Neural progenitor cell (in vitro differentiated cells): ENCODE results near the gene SLC25A27. TPM values are rescaled to one million over a fixed set of nuclear protein-coding genes. Genes with fewer than 3 reads are reported as not detected.
A peak's percentile ranks its signal among the peaks of the same experiment; 100 is the strongest.

Source experiments
- DNase-seq: peaks from one replicate; pipeline ENCODE4 v3.0.0-alpha.2; 2016; ENCODE audit warnings: low spot score
- H2AFZ ChIP-seq: fragments of 200-600 bp; sonication (generic); replicated peaks from 2 replicates; pipeline ENCODE4 v1.6.1; 2016; ENCODE audit warnings: antibody characterized with exemption
- H3F3A ChIP-seq: fragments of 200-600 bp; sonication (generic); 2 replicates; pipeline ENCODE4 v1.6.1; 2016; ENCODE audit warnings: antibody characterized with exemption, low read depth
- H3K27ac ChIP-seq: fragments of 200-600 bp; sonication (generic); 2 replicates; pipeline ENCODE4 v1.5.1; 2016; ENCODE audit warnings: mild to moderate bottlenecking
- H3K27me3 ChIP-seq: fragments of 200-600 bp; sonication (generic); 2 replicates; pipeline ENCODE4 v1.6.1; 2016; ENCODE audit warnings: mild to moderate bottlenecking, moderate library complexity
- H3K36me3 ChIP-seq: fragments of 200-600 bp; sonication (generic); 2 replicates; pipeline ENCODE4 v1.5.1; 2016
- H3K4me1 ChIP-seq: fragments of 200-600 bp; sonication (generic); 2 replicates; pipeline ENCODE4 v1.6.1; 2016; ENCODE audit warnings: mixed run types
- H3K4me2 ChIP-seq: fragments of 200-600 bp; sonication (generic); 2 replicates; pipeline ENCODE4 v1.6.1; 2016
- H3K4me3 ChIP-seq: fragments of 200-600 bp; sonication (generic); 2 replicates; pipeline ENCODE4 v1.5.1; 2016
- H3K79me2 ChIP-seq: fragments of 200-600 bp; sonication (generic); 2 replicates; pipeline ENCODE4 v1.6.1; 2016; ENCODE audit warnings: low read depth
- H3K9ac ChIP-seq: fragments of 200-600 bp; sonication (generic); 2 replicates; pipeline ENCODE4 v1.6.1; 2016
- H3K9me3 ChIP-seq: fragments of 200-600 bp; sonication (generic); 2 replicates; pipeline ENCODE4 v1.5.1; 2016; ENCODE audit warnings: low read depth
- H4K20me1 ChIP-seq: fragments of 200-600 bp; sonication (generic); 2 replicates; pipeline ENCODE4 v1.6.1; 2016; ENCODE audit warnings: low read depth
- H3K27ac Mint-ChIP-seq: 3 replicates; pipeline ENCODE4 v1.8.0; 2021; ENCODE audit warnings: mixed read lengths
- H3K27me3 Mint-ChIP-seq: 2 replicates; pipeline ENCODE4 v1.8.0; 2022; ENCODE audit warnings: low read depth, mild to moderate bottlenecking, inconsistent platforms, moderate library complexity, mixed read lengths; ENCODE audit not compliant: insufficient read depth
- H3K36me3 Mint-ChIP-seq: 3 replicates; pipeline ENCODE4 v1.8.0; 2021; ENCODE audit warnings: mixed read lengths
- H3K4me1 Mint-ChIP-seq: 3 replicates; pipeline ENCODE4 v1.8.0; 2021; ENCODE audit warnings: mixed read lengths
- H3K4me3 Mint-ChIP-seq: 3 replicates; pipeline ENCODE4 v1.8.0; 2021; ENCODE audit warnings: mild to moderate bottlenecking, moderate library complexity, mixed read lengths
- H3K9me3 Mint-ChIP-seq: 3 replicates; pipeline ENCODE4 v1.8.0; 2020; ENCODE audit warnings: mixed read lengths
- EZH2 ChIP-seq: fragments of 200-600 bp; sonication (generic); IDR thresholded peaks from 2 replicates; pipeline ENCODE4 v1.6.1; 2017; ENCODE audit warnings: antibody characterized with exemption, mild to moderate bottlenecking, moderate library complexity
- EZH2phosphoT487 ChIP-seq: fragments of 200-600 bp; sonication (generic); IDR thresholded peaks from 2 replicates; pipeline ENCODE4 v1.6.1; 2017; ENCODE audit warnings: antibody characterized with exemption
- total RNA-seq: library from RNA; depleted of rRNA; stranded (reverse); fragments of >200 nt; gene quantifications from 2 replicates; pipeline ENCODE4 v1.2.3, GENCODE V29; 2015; ENCODE audit warnings: low replicate concordance
- TF ChIP-seq, protein P1 (sequence below): fragments of 200-600 bp; sonication (generic); IDR thresholded peaks from 2 replicates; pipeline ENCODE4 v1.5.1; 2017; ENCODE audit warnings: antibody characterized with exemption, mild to moderate bottlenecking

Gene SLC25A27
- total RNA-seq, 1 donor from 2014 or later: 47.7 TPM

DNA sequence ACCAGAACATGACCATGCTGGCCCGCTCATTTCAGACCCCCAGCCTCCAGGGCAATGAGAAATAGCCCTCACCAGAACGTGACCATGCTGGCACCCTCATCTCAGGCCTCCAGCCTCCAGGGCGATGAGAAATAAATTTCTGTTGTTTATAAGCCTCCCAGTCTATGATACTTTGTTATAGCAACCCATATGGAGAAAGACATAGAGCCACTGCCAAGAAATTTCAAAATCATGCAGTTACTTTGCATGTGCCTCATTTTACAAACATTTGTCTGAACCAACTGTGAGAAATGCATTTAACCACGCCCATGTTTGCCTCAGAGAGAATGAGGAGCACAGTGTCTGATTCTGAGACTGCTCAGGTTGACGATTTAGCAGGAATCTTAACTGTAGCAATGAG, 15.6 kb upstream of the SLC25A27 start:
- Histone ChIP-seq H3K9ac (no peak overlapping the region), H3K27me3 (no peaks in the 10 kb centered on the region), H3K36me3 (no peaks in the 10 kb centered on the region), H3K27ac (no peak overlapping the region), H3K4me3 (no peak overlapping the region), H3K9me3 (no peaks in the 10 kb centered on the region), H3K4me2 (no peak overlapping the region), H3F3A (no peaks in the 10 kb centered on the region), H3K79me2 (no peaks in the 10 kb centered on the region), H2AFZ (no peak overlapping the region), H4K20me1 (no peaks in the 10 kb centered on the region), H3K4me1 (no peaks in the 10 kb centered on the region)
- Mint-ChIP-seq H3K9me3 (no peaks in the 10 kb centered on the region), H3K4me3 (no peak overlapping the region), H3K27ac (no peak overlapping the region), H3K36me3 (no peaks in the 10 kb centered on the region), H3K27me3 (peaks cover 2% of the 10 kb centered on the region), H3K4me1 (peaks cover 6% of the 10 kb centered on the region)
- TF ChIP-seq EZH2phosphoT487 (no peak), EZH2 (no peak)
- TF ChIP-seq, protein P1, sequence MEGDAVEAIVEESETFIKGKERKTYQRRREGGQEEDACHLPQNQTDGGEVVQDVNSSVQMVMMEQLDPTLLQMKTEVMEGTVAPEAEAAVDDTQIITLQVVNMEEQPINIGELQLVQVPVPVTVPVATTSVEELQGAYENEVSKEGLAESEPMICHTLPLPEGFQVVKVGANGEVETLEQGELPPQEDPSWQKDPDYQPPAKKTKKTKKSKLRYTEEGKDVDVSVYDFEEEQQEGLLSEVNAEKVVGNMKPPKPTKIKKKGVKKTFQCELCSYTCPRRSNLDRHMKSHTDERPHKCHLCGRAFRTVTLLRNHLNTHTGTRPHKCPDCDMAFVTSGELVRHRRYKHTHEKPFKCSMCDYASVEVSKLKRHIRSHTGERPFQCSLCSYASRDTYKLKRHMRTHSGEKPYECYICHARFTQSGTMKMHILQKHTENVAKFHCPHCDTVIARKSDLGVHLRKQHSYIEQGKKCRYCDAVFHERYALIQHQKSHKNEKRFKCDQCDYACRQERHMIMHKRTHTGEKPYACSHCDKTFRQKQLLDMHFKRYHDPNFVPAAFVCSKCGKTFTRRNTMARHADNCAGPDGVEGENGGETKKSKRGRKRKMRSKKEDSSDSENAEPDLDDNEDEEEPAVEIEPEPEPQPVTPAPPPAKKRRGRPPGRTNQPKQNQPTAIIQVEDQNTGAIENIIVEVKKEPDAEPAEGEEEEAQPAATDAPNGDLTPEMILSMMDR: no peak
- no peak for DNase-seq

DNA sequence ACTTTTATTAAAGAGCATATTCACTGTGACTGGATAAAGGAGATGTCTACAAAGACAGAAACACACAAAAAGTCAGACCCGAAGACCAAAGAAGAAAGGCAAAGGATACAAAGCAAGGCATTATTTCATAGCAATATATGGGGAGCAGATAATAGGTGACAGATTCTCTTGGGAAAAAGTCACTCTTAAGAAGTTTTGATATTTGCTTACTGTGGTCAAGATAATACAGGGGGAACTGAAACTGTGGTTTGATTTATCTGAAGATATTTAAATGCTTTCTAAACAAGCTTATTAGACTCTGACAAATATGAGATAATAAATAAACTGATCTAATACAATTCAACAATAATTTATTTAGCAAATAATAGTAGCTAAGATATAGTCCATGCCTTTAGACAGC, 14.8 kb upstream of the SLC25A27 start:
- Histone ChIP-seq H3K9ac (no peak overlapping the region), H3K27me3 (no peaks in the 10 kb centered on the region), H3F3A (no peaks in the 10 kb centered on the region), H3K4me3 (no peak overlapping the region), H3K9me3 (no peaks in the 10 kb centered on the region), H3K4me2 (no peak overlapping the region), H2AFZ (no peak overlapping the region), H3K4me1 (no peaks in the 10 kb centered on the region), H3K79me2 (no peaks in the 10 kb centered on the region), H4K20me1 (no peaks in the 10 kb centered on the region), H3K27ac (no peak overlapping the region), H3K36me3 (no peaks in the 10 kb centered on the region)
- no peak overlapping the region for H3K27ac Mint-ChIP-seq
- H3K4me1 Mint-ChIP-seq: peaks cover 6% of the 10 kb centered on the region
- no peak overlapping the region for H3K4me3 Mint-ChIP-seq
- H3K27me3 Mint-ChIP-seq: peaks cover 2% of the 10 kb centered on the region
- no peak for DNase-seq
- H3K9me3 Mint-ChIP-seq: no peaks in the 10 kb centered on the region
- no peaks in the 10 kb centered on the region for H3K36me3 Mint-ChIP-seq
- TF ChIP-seq, protein P1: no peak
- no peak for TF ChIP-seq EZH2phosphoT487

DNA sequence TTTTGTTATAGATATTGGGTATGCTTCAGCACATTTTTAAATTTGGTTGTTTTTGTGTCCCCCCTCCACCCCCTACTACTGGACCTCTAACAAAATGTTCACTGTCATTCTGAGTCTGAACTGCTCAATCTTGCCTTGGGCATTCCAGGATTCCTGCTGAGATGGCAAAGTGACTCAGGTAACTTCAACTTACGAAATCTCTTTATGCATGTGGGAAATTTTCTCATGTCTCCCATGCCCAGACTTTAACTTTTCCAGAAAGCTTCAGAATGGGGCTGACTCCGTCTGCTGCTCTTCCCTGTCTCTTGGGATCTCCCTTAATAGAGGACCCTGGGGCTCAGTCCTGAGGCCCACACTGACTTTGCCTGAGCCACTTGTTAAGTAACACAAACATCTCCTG, 14.1 kb upstream of the SLC25A27 start:
- Histone ChIP-seq H3K4me1 (no peaks in the 10 kb centered on the region), H3K9me3 (no peaks in the 10 kb centered on the region), H2AFZ (no peak overlapping the region), H3K9ac (no peak overlapping the region), H3K79me2 (no peaks in the 10 kb centered on the region), H3K4me2 (no peak overlapping the region), H3K4me3 (no peak overlapping the region), H4K20me1 (no peaks in the 10 kb centered on the region), H3K27ac (no peak overlapping the region), H3K27me3 (no peaks in the 10 kb centered on the region), H3F3A (no peaks in the 10 kb centered on the region), H3K36me3 (no peaks in the 10 kb centered on the region)
- no peak for TF ChIP-seq EZH2
- TF ChIP-seq EZH2phosphoT487: no peak
- TF ChIP-seq, protein P1: no peak
- H3K27me3 Mint-ChIP-seq: peaks cover 2% of the 10 kb centered on the region
- H3K36me3 Mint-ChIP-seq: no peaks in the 10 kb centered on the region
- no peaks in the 10 kb centered on the region for H3K9me3 Mint-ChIP-seq
- H3K27ac Mint-ChIP-seq: peak overlapping the region; percentile 12
- H3K4me1 Mint-ChIP-seq: peaks cover 6% of the 10 kb centered on the region
- DNase-seq: no peak
- no peak overlapping the region for H3K4me3 Mint-ChIP-seq
